ENCODE data around the gene ACY1.
"Not testable (repeated sequence)": the region's sequence is repeated elsewhere in the genome, so short reads cannot be mapped to it uniquely, and the experiment has no call there.

Gene ACY1

DNA sequence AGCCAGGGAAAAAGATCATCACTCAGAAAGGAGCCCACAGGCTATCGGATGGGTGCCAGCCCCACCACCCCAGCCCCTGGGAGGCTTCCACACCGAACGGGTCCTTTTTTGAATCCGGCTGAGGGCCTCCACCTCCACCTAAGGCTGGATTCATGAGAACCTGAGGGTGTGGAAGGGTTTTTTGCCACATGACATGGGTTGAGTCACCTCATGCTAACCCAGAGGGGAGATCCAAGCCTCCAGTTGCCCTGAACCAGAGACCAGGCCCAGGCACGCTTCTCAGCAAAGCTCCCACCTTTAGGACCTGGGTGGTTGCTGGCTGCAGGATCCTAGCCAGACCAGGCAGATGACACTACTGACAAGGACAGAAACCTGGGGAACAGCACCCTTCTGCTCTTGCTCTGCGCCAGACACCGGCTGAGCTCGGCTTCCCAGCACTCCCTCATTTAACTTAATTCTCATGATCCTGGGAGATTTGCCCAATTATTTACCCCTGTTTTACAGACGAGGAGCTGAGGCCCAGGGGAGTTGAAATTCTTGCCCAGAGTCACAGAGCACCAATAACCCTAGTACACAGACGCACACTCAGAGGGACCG lies 47.5 kb downstream of the ACY1 start:
- DNase-seq = no peak

- DNase-seq = no peak
Measured at GRCh38 chr3:52031896-52032295, 48.6 kb downstream of the ACY1 start.

DNA sequence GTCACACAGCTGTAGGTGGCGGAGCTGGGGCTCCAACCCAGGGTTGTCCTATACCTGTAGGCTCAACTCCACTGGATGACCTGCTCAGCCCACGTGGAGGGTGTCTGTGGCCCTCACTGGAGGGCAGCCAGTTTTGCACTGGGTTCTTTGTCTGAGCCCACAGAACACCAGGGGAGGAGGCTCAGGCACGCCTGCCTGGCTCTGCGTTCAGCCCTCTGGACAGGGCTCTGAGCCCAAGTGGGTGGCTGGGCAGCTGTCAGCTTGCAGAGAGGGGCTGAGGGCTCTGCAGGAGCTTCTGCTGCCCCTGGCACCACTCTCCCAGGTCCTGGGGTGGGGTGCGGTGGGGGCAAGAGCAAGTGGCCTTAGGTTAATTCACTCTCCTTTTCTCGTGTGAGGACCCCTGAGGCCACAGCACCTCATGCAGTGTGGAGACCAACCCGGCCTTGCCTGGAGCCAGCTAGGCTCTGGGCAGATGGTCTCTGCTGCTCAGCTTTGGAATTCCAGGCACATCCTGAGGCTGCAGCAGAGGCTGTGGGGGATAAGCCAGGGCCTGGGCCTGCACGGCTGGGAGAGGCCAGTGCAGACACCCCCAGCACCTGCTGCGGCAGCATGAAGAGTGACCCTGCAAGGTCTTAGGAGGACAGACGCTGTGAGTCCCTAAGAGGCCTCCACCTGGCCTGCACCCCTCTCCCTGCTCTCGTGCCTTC lies 49.5 kb downstream of the ACY1 start:
- no peak for DNase-seq

- not testable (repeated sequence) for DNase-seq
Measured at GRCh38 chr3:52033748-52034147, 50.4 kb downstream of the ACY1 start.

DNA sequence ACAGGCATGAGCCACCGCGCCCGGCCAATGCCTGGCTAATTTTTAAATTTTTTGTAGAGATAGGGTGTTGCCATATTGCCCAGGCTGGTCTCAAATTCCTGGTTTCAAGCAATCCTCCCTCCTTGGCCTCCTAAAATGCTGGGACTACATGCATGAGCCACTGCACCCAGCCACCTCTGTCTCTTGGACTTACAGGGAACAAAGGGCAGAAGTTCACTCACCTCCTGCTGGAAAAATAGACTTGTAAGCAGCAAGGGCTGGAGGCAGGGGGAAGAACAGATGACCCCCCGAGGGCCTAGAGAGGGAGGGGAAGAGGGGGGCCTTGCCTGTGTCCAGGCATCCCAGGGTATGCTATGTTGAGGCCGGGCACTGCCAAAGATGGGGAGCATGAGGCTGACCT lies 50.9 kb downstream of the ACY1 start:
- DNase-seq = no peak

DNA sequence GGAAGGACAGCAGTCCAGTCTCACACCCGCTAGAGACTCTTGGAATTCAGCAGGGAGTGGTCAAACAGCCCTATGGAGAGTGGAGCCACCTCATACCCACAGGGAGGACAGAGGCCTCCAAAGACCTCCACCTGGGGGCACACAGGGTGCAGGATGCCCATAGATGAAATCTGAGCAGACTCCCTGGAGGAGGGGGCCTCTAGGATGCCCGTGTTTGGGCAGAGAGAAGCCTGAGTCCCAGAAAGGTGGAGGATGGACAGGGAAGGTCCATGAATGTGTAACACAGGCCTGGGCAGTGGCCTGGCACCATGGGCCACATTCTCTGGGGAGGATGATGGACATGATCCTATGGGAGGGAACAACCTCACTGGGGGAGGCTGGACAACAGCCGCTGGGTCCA lies 51.3 kb downstream of the ACY1 start:
- no peak for DNase-seq

- no peak for DNase-seq
Measured at GRCh38 chr3:52036222-52036694, 52.9 kb downstream of the ACY1 start.

- no peak for DNase-seq
Measured at GRCh38 chr3:52036829-52037228, 53.5 kb downstream of the ACY1 start.

- no peak for DNase-seq
Measured at GRCh38 chr3:52037291-52037690, 54.0 kb downstream of the ACY1 start.

- DNase-seq = no peak
Measured at GRCh38 chr3:52038227-52038626, 54.9 kb downstream of the ACY1 start.
